ENCODE data around the gene ZNF593OS.

GRCh38 chr1:26184086-26184485 is 12.5 kb upstream of the ZNF593OS start:
- TF ChIP-seq, protein P1, sequence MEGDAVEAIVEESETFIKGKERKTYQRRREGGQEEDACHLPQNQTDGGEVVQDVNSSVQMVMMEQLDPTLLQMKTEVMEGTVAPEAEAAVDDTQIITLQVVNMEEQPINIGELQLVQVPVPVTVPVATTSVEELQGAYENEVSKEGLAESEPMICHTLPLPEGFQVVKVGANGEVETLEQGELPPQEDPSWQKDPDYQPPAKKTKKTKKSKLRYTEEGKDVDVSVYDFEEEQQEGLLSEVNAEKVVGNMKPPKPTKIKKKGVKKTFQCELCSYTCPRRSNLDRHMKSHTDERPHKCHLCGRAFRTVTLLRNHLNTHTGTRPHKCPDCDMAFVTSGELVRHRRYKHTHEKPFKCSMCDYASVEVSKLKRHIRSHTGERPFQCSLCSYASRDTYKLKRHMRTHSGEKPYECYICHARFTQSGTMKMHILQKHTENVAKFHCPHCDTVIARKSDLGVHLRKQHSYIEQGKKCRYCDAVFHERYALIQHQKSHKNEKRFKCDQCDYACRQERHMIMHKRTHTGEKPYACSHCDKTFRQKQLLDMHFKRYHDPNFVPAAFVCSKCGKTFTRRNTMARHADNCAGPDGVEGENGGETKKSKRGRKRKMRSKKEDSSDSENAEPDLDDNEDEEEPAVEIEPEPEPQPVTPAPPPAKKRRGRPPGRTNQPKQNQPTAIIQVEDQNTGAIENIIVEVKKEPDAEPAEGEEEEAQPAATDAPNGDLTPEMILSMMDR (IDR thresholded peaks at IDR 0.05) = no peak
- TF ChIP-seq POLR2A (IDR thresholded peaks at IDR 0.05) (no peak), EP300 (IDR thresholded peaks at IDR 0.05) (no peak)

Measured in tibial nerve (tissue), 4 donors.